Mucosa of descending colon (tissue), 3 donors: ENCODE data around the gene OOSP3. TPM values are rescaled to one million over a fixed set of nuclear protein-coding genes. Genes with fewer than 3 reads are reported as not detected.

Experiments
- ATAC-seq: fragments of 200-7000 bp; cut with Tn5 transposase; one replicate; pipeline ENCODE4 v1.9.1; 2020; ENCODE audit warnings: mild to moderate bottlenecking, moderate library complexity
- DNase-seq, 3 donors: peaks; one replicate each; pipeline ENCODE4 v3.0.0-alpha.2; 2020
- H3K36me3 ChIP-seq: fragments of 200-600 bp; one replicate; pipeline ENCODE4 v1.8.0; 2021; ENCODE audit warnings: low read depth, mild to moderate bottlenecking
- H3K4me1 ChIP-seq: fragments of 200-600 bp; one replicate; pipeline ENCODE4 v1.8.0; 2021; ENCODE audit warnings: low read depth, mild to moderate bottlenecking
- H3K4me3 ChIP-seq: fragments of 200-600 bp; one replicate; pipeline ENCODE4 v1.8.0; 2021; ENCODE audit warnings: mild to moderate bottlenecking
- H3K9me3 ChIP-seq: fragments of 200-600 bp; one replicate; pipeline ENCODE4 v1.8.0; 2021; ENCODE audit warnings: mild to moderate bottlenecking
- intact Hi-C, 2 donors: fragments of 100-400 bp; cut with DNase I in 1 of 2; cut with micrococcal nuclease in 1 of 2; formaldehyde crosslinking; loops; one replicate each; pipeline versions ENCODE4 v1.11.0 to v1.11.1; 2022; cut with DNase I, micrococcal nuclease
- total RNA-seq, 3 donors: library from RNA; stranded (reverse); fragmentation: NEBNext Ultra II Directional in 2 of 3; extraction: Animal tissue kit (Norgen Biotek cat#: 25700) in 2 of 3; gene quantifications; one replicate each; pipeline versions ENCODE4 v1.2.1 to v1.2.4, GENCODE V29; 2021 to 2023
- TF ChIP-seq, protein P1 (sequence below): fragments of 200-600 bp; IDR thresholded peaks from one replicate; pipeline ENCODE4 v1.8.0; 2022; ENCODE audit warnings: antibody characterized with exemption, mild to moderate bottlenecking
- donor health status: DM: no; HTN: no; CAD: no; lungs with moderate emphysema.
- donor health status: DM: no; HTN: no; CAD: no.
- donor health status: DM: no; HTN: yes; CAD: no.

OOSP3 gene
- total RNA-seq, 3 donors from 2014 or later: 0.36 to 0.61 TPM; not detected in 1

- no peak for ATAC-seq
- Histone ChIP-seq H3K4me3 (no peak overlapping the region), H3K36me3 (no peaks in the 10 kb centered on the region), H3K4me1 (no peaks in the 10 kb centered on the region), H3K9me3 (no peaks in the 10 kb centered on the region)
- no peak for DNase-seq
- intact Hi-C loops: no loop called here
- TF ChIP-seq, protein P1, sequence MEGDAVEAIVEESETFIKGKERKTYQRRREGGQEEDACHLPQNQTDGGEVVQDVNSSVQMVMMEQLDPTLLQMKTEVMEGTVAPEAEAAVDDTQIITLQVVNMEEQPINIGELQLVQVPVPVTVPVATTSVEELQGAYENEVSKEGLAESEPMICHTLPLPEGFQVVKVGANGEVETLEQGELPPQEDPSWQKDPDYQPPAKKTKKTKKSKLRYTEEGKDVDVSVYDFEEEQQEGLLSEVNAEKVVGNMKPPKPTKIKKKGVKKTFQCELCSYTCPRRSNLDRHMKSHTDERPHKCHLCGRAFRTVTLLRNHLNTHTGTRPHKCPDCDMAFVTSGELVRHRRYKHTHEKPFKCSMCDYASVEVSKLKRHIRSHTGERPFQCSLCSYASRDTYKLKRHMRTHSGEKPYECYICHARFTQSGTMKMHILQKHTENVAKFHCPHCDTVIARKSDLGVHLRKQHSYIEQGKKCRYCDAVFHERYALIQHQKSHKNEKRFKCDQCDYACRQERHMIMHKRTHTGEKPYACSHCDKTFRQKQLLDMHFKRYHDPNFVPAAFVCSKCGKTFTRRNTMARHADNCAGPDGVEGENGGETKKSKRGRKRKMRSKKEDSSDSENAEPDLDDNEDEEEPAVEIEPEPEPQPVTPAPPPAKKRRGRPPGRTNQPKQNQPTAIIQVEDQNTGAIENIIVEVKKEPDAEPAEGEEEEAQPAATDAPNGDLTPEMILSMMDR: no peak
These were observed 60.1 kb downstream of the OOSP3 start for GRCh38 chr11:59938718-59939117.

GRCh38 chr11:59939482-59939881, 60.9 kb downstream of the OOSP3 start:
- no peak for ATAC-seq
- intact Hi-C loops: no loop called here
- no peak for DNase-seq
- no peaks in the 10 kb centered on the region for H3K36me3 ChIP-seq
- TF ChIP-seq, protein P1: no peak
- no peaks in the 10 kb centered on the region for H3K9me3 ChIP-seq
- H3K4me1 ChIP-seq: no peaks in the 10 kb centered on the region
- no peak overlapping the region for H3K4me3 ChIP-seq

- no peaks in the 10 kb centered on the region for H3K9me3 ChIP-seq
- H3K36me3 ChIP-seq: no peaks in the 10 kb centered on the region
- DNase-seq (no peak), ATAC-seq (no peak)
- intact Hi-C loops: no loop called here
- no peak overlapping the region for H3K4me3 ChIP-seq
- H3K4me1 ChIP-seq: no peaks in the 10 kb centered on the region
- TF ChIP-seq, protein P1: no peak
These were observed 62.5 kb downstream of the OOSP3 start for GRCh38 chr11:59941091-59941490.

DNA sequence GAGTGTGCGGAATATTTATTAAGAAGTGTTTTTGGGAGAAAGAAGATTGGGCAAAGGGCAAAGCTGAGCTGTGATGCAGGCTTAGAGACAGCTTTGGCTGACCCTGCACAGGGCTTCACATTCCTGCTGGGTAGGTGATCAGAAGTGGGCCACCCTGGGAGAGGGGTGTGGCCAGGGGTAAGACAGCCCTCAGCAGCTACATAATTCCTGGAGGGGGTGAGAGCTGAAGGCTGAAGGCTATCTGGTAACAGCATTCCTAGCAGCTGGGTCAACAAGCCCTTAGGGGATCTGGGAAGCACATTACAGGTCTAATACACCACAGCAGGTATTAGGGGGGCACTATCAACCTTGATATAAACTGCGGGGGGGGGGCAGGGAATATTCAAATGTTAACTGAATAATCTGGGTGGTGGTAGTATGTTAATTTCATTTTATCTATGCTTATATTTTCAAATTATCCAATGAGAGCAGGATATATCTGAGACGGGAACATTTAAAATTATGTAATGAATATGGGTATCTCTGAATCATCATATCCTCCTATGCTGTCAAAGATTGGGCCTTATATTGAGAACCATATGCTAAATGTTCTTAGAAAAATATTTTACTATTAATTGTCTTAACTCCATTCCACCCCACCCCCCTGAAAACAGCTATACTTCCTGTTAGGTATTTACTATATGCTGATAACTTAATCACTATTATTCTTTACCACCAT, 65.6 kb downstream of the OOSP3 start:
- TF ChIP-seq, protein P1: no peak
- no peak for ATAC-seq
- Histone ChIP-seq H3K36me3 (no peaks in the 10 kb centered on the region), H3K9me3 (no peaks in the 10 kb centered on the region), H3K4me3 (no peak overlapping the region), H3K4me1 (no peaks in the 10 kb centered on the region)
- intact Hi-C loops: no loop called here
- DNase-seq: no peak

DNA sequence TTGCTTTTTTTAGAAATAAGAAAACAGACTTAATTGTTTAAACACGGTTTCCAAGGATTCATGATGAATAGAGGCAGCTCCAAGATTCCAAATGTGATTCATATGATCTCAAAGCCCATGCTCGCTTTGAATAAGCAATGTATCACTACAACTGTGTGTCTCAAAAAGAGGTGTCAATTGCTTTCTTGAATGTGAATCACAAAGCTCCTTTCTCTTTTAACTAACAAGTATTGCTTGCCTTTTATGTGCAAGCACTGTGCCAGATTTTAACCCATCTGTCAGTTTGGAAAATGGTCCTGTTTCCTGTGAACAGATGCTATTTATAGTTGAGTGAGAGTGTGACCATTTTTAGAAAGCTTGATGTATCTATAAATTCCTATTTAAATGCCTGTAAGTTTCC, 66.1 kb downstream of the OOSP3 start:
- no peaks in the 10 kb centered on the region for H3K4me1 ChIP-seq
- intact Hi-C loops: no loop called here
- H3K9me3 ChIP-seq: no peaks in the 10 kb centered on the region
- H3K4me3 ChIP-seq: no peak overlapping the region
- no peak for DNase-seq
- TF ChIP-seq, protein P1: no peak
- H3K36me3 ChIP-seq: no peaks in the 10 kb centered on the region
- no peak for ATAC-seq

Other genes starting within 250 kb of the OOSP3 start
- 10 to 100 TPM; 34.1 to 40.2 (median 34.6) TPM for gene PATL1, start 209.7 kb upstream of the OOSP3 start, total RNA-seq
- gene OR10V1, start 164.9 kb upstream of the OOSP3 start, total RNA-seq: not detected
- gene STX3, start 123.4 kb upstream of the OOSP3 start, total RNA-seq: 100 to 1,000 TPM in 1 of 3 donors, 10 to 100 TPM in 2; 69.5 to 129 (median 96.1) TPM
- 10 to 100 TPM; 38.8 to 54.3 (median 51.5) TPM for gene MRPL16, start 68.0 kb upstream of the OOSP3 start, total RNA-seq
- gene CBLIF, start 33.3 kb upstream of the OOSP3 start, total RNA-seq: under 1 TPM in 2 of 3 donors, not detected in 1; 0.49 to 0.63 TPM
- gene TCN1, start 12.3 kb upstream of the OOSP3 start, total RNA-seq: 1 to 10 TPM in 1 of 3 donors, not detected in 2; 1.7 TPM
- gene OOSP1, start 59.6 kb downstream of the OOSP3 start, total RNA-seq: not detected
- not detected for gene OOSP4A, start 85.3 kb downstream of the OOSP3 start, total RNA-seq
- gene OOSP4B, start 138.4 kb downstream of the OOSP3 start, total RNA-seq: not detected
- not detected for gene OOSP2, start 161.6 kb downstream of the OOSP3 start, total RNA-seq
- not detected for gene MS4A3, start 177.9 kb downstream of the OOSP3 start, total RNA-seq
- 1 to 10 TPM in 2 of 3 donors, under 1 TPM in 1; 0.90 to 4.1 (median 3.5) TPM for gene MS4A2, start 209.9 kb downstream of the OOSP3 start, total RNA-seq